HepG2 (cell line): ENCODE results near the gene NRIP2. TPM values are rescaled to one million over a fixed set of nuclear protein-coding genes. Genes with fewer than 3 reads are reported as not detected.

ENCODE experiments used
- DDIT3 ChIP-seq: sonication (generic); formaldehyde crosslinking; IDR thresholded peaks from 2 replicates; pipeline ENCODE4 v1.4.0; 2020; ENCODE audit warnings: mild to moderate bottlenecking, missing genetic modification reagents
- GFI1 ChIP-seq: sonication (generic); formaldehyde crosslinking; IDR thresholded peaks from 2 replicates; pipeline ENCODE4 v1.5.0; 2020; ENCODE audit warnings: missing genetic modification reagents, mild to moderate bottlenecking, borderline replicate concordance
- HMG20B ChIP-seq: conservative IDR thresholded peaks from 2 replicates; pipeline ENCODE4 v1.6.1; 2016; ENCODE audit warnings: missing genetic modification reagents, missing compliant biosample characterization
- MLLT10 ChIP-seq: sonication (generic); formaldehyde crosslinking; IDR thresholded peaks from 2 replicates; pipeline ENCODE4 v1.4.0; 2020; ENCODE audit warnings: missing genetic modification reagents
- MTA1 ChIP-seq: sonication (generic); formaldehyde crosslinking; IDR thresholded peaks from 2 replicates; pipeline ENCODE4 v1.4.0; 2020; ENCODE audit warnings: missing genetic modification reagents, mild to moderate bottlenecking, borderline replicate concordance
- NFKB2 ChIP-seq: sonication (generic); formaldehyde crosslinking; IDR thresholded peaks from 2 replicates; pipeline ENCODE4 v1.4.0; 2020; ENCODE audit warnings: missing genetic modification reagents, borderline replicate concordance
- PCBP2 ChIP-seq: fragments of 200-400 bp; formaldehyde crosslinking; optimal IDR thresholded peaks from 2 replicates; pipeline ENCODE3; 2018; ENCODE audit warnings: low read length, low read depth; ENCODE audit not compliant: poor library complexity, severe bottlenecking
- RBFOX2 ChIP-seq: fragments of 200-400 bp; formaldehyde crosslinking; IDR thresholded peaks from 2 replicates; pipeline ENCODE4 v1.6.1; 2017; ENCODE audit warnings: low read depth, mild to moderate bottlenecking, low read length
- SMC3 ChIP-seq: IDR thresholded peaks from 2 replicates; pipeline ENCODE4 v1.6.1; 2011; ENCODE audit warnings: low read length, improper control_type of control experiment
- SP1 ChIP-seq, 2 experiments: fragments of 450-650 bp in 1 of 2; sonication (generic) in 1 of 2; formaldehyde crosslinking in 1 of 2; IDR thresholded peaks; 2 replicates each; pipeline versions ENCODE4 v1.4.0 to v1.6.1; 2016 to 2020; ENCODE audit warnings: missing genetic modification reagents in 1 of 2
- SRF ChIP-seq: IDR thresholded peaks from 2 replicates; pipeline ENCODE4 v1.6.1; 2011; ENCODE audit warnings: mild to moderate bottlenecking, low read depth, low read length, moderate library complexity
- TCF12 ChIP-seq, 2 experiments: fragments of 450-650 bp in 1 of 2; sonication (generic) in 1 of 2; formaldehyde crosslinking in 1 of 2; IDR thresholded peaks; 2 replicates each; pipeline versions ENCODE4 v1.6.1 to v1.8.0; 2017 to 2022; ENCODE audit warnings: antibody characterized with exemption in 1 of 2, mild to moderate bottlenecking in 1 of 2, missing genetic modification reagents in 1 of 2, moderate library complexity in 1 of 2
- TP53 ChIP-seq: sonication (generic); formaldehyde crosslinking; conservative IDR thresholded peaks from 2 replicates; pipeline ENCODE4 v1.4.0; 2020; ENCODE audit warnings: missing genetic modification reagents
- ZC3H4 ChIP-seq: sonication (generic); formaldehyde crosslinking; IDR thresholded peaks from 2 replicates; pipeline ENCODE4 v1.4.0; 2020; ENCODE audit warnings: missing genetic modification reagents, borderline replicate concordance
- ZFP41 ChIP-seq: sonication (generic); formaldehyde crosslinking; IDR thresholded peaks from 2 replicates; pipeline ENCODE4 v1.4.0; 2020; ENCODE audit warnings: mild to moderate bottlenecking, missing genetic modification reagents, borderline replicate concordance
- ZMAT5 ChIP-seq: sonication (generic); formaldehyde crosslinking; IDR thresholded peaks from 2 replicates; pipeline ENCODE4 v1.5.0; 2020; ENCODE audit warnings: mild to moderate bottlenecking, low read depth, missing genetic modification reagents, borderline replicate concordance
- ZNF10 ChIP-seq: sonication (generic); formaldehyde crosslinking; IDR thresholded peaks from 2 replicates; pipeline ENCODE4 v1.4.0; 2020; ENCODE audit warnings: mild to moderate bottlenecking, low read depth, missing genetic modification reagents, borderline replicate concordance
- ZNF205 ChIP-seq: IDR thresholded peaks from 2 replicates; pipeline ENCODE4 v1.6.1; 2018; ENCODE audit warnings: missing biosample characterization, missing genetic modification reagents
- ZNF207 ChIP-seq: fragments of 450-650 bp; IDR thresholded peaks from 2 replicates; pipeline ENCODE4 v1.6.1; 2016; ENCODE audit warnings: antibody characterized with exemption, borderline replicate concordance
- ZNF230 ChIP-seq: sonication (generic); formaldehyde crosslinking; IDR thresholded peaks from 2 replicates; pipeline ENCODE4 v1.4.0; 2020; ENCODE audit warnings: mild to moderate bottlenecking, missing genetic modification reagents
- ZNF275 ChIP-seq: sonication (generic); formaldehyde crosslinking; IDR thresholded peaks from 2 replicates; pipeline ENCODE4 v1.8.0; 2022; ENCODE audit warnings: missing genetic modification reagents, mild to moderate bottlenecking, inconsistent platforms, borderline replicate concordance
- ZNF317 ChIP-seq: sonication (generic); formaldehyde crosslinking; IDR thresholded peaks from 2 replicates; pipeline ENCODE4 v1.5.0; 2020; ENCODE audit warnings: mild to moderate bottlenecking, missing genetic modification reagents
- ZNF382 ChIP-seq: sonication (generic); formaldehyde crosslinking; IDR thresholded peaks from 2 replicates; pipeline ENCODE4 v1.5.0; 2020; ENCODE audit warnings: missing genetic modification reagents, mild to moderate bottlenecking, borderline replicate concordance
- ZNF430 ChIP-seq: sonication (generic); formaldehyde crosslinking; IDR thresholded peaks from 2 replicates; pipeline ENCODE4 v1.9.0; 2021; ENCODE audit warnings: mild to moderate bottlenecking, missing genetic modification reagents
- ZNF552 ChIP-seq: sonication (generic); formaldehyde crosslinking; IDR thresholded peaks from 2 replicates; pipeline ENCODE4 v1.9.0; 2022; ENCODE audit warnings: missing genetic modification reagents, mild to moderate bottlenecking, borderline replicate concordance
- ZNF598 ChIP-seq: sonication (generic); formaldehyde crosslinking; IDR thresholded peaks from 2 replicates; pipeline ENCODE4 v1.5.1; 2020; ENCODE audit warnings: mild to moderate bottlenecking, missing genetic modification reagents, borderline replicate concordance
- ZNF792 ChIP-seq: IDR thresholded peaks from 2 replicates; pipeline ENCODE4 v1.6.1; 2016
- ZUFSP ChIP-seq: sonication (generic); formaldehyde crosslinking; IDR thresholded peaks from 2 replicates; pipeline ENCODE4 v1.9.0; 2021; ENCODE audit warnings: missing genetic modification reagents, mild to moderate bottlenecking, borderline replicate concordance
- polyA plus RNA-seq, 8 experiments: library from polyadenylated mRNA; depleted of rRNA in 3 of 8; stranded (reverse) in 7 of 8; unstranded in 1 of 8; fragments of >200 nt; fragmentation: Illumina TruSeq in 4 of 8; extraction: Trizol in 4 of 8; gene quantifications; 2 replicates each; pipeline versions ENCODE4 v1.2.1 to v1.2.3, GENCODE V29; 2011 to 2016; ENCODE audit warnings: low read depth in 4 of 8, missing spikeins in 1 of 8, mixed read lengths in 1 of 8; ENCODE audit not compliant: insufficient read depth in 1 of 8
- total RNA-seq, 5 experiments: library from RNA; depleted of rRNA; stranded (reverse); fragments of >200 nt; fragmentation: Illumina TruSeq; extraction: Trizol; gene quantifications; 2 replicates each; pipeline ENCODE4 v1.2.3, GENCODE V29; 2016; ENCODE audit warnings: low read depth in 1 of 5

NRIP2 gene
- total and polyA plus RNA-seq, 2 of the 13 experiments (the other 11 are each of a cell fraction or from before 2014, with no cell fraction given): not detected

GRCh38 chr12:2796187-2796666 lies 38.6 kb downstream of the NRIP2 start (continued):
- TF ChIP-seq PCBP2 (no peak), MLLT10 (CRISPR knock-in tag) (no peak), RBFOX2 (no peak), ZC3H4 (CRISPR knock-in tag) (no peak), ZNF230 (no peak), TCF12 (IDR thresholded peaks at IDR 0.05) (no peak), TCF12 (CRISPR knock-in tag; IDR thresholded peaks at IDR 0.05) (no peak), HMG20B (no peak), SP1 (IDR thresholded peaks at IDR 0.05) (no peak), SP1 (CRISPR knock-in tag; IDR thresholded peaks at IDR 0.05) (no peak), ZNF207 (no peak), ZNF552 (CRISPR knock-in tag) (no peak), ZNF598 (CRISPR knock-in tag) (no peak), ZNF382 (CRISPR knock-in tag) (no peak), NFKB2 (CRISPR knock-in tag) (no peak), ZNF205 (CRISPR knock-in tag) (no peak), SRF (no peak), TP53 (CRISPR knock-in tag) (no peak), MTA1 (CRISPR knock-in tag) (0 out of 2 replicates have a peak, but pooled peaks have one; percentile 4), SMC3 (no peak), ZNF317 (CRISPR knock-in tag) (no peak), ZMAT5 (CRISPR knock-in tag) (no peak), ZNF430 (CRISPR knock-in tag) (no peak), ZNF275 (CRISPR knock-in tag) (no peak), ZNF10 (no peak), DDIT3 (no peak), ZUFSP (no peak), GFI1 (CRISPR knock-in tag) (no peak), ZNF792 (no peak), ZFP41 (no peak)
